GM12801 (cell line): ENCODE results near the gene ACOT12.

Source experiments
- TF ChIP-seq, protein P1 (sequence below): IDR thresholded peaks from one replicate; pipeline ENCODE4 v1.5.1; 2011; ENCODE audit warnings: control low read depth; ENCODE audit not compliant: insufficient read length; ENCODE audit errors: extremely low read depth

Gene ACOT12

GRCh38 chr5:81288021-81288433 is 105.9 kb downstream of the ACOT12 start:
- TF ChIP-seq, protein P1, sequence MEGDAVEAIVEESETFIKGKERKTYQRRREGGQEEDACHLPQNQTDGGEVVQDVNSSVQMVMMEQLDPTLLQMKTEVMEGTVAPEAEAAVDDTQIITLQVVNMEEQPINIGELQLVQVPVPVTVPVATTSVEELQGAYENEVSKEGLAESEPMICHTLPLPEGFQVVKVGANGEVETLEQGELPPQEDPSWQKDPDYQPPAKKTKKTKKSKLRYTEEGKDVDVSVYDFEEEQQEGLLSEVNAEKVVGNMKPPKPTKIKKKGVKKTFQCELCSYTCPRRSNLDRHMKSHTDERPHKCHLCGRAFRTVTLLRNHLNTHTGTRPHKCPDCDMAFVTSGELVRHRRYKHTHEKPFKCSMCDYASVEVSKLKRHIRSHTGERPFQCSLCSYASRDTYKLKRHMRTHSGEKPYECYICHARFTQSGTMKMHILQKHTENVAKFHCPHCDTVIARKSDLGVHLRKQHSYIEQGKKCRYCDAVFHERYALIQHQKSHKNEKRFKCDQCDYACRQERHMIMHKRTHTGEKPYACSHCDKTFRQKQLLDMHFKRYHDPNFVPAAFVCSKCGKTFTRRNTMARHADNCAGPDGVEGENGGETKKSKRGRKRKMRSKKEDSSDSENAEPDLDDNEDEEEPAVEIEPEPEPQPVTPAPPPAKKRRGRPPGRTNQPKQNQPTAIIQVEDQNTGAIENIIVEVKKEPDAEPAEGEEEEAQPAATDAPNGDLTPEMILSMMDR: no peak

DNA sequence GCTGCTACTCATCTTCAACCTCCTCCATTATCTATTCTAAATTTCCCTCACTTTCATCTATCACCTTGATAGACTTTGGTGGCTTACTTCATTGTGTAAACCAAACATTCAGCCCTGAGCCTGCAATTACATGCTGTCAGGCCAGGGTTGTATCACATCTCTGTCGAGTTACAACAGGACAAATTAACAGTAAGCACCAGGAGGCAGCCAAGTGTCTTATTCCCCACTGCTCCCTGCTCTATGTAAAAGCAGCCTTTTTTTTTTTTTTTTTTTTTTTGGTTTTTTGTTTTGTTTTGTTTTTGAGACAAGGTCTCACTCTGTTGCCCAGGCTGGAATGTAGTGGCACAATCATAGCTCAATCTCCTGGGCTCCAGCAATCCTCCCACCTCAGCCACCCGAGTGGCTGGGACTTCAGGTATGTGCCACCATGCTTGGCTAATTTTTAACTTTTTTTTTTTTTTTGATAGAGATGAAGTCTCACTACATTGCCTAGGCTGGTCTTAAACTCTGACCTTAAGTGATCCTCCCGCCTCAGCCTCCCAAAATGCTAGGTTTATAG is 107.8 kb downstream of the ACOT12 start:
- TF ChIP-seq, protein P1: no peak

DNA sequence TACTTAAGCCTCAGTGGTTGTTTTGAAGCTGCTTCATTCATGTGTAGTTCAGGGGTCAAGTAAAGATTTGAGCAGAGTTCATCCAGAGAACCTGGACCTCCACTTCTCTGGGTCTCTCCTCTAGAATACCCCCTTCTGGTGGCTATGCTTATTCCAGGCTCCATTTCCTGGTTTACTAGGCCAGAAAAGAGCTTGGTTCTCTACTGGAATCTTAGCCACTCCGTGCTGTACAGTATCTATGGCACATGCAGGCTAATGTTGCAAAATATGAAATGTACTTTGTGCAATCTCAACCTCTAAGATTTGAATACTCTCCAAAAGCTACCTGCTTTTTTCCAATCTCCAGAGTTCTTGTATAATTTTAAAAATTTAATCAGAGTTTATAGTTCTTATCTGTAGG is 110.0 kb downstream of the ACOT12 start:
- TF ChIP-seq, protein P1: no peak
